Small intestine (tissue), 7 donors: ENCODE data around the gene SEZ6L. TPM values are rescaled to one million over a fixed set of nuclear protein-coding genes. Genes with fewer than 3 reads are reported as not detected.

Source experiments
- DNase-seq, 2 donors: peaks; one replicate each; pipeline versions ENCODE4 v3.0.0 to v3.0.0-alpha.2; 2013
- FAIRE-seq: peaks from 2 replicates; lab custom pipeline; 2012; peaks lifted over from hg19 to GRCh38; lab: Jason Lieb, UNC
- H3K27ac ChIP-seq, 3 donors: one replicate each; pipeline ENCODE4 v1.5.1; 2013; ENCODE audit warnings: low read length in 2 of 3, mild to moderate bottlenecking in 2 of 3, control low read depth in 1 of 3, inconsistent platforms in 1 of 3, low read depth in 1 of 3, moderate library complexity in 1 of 3
- H3K27me3 ChIP-seq, 3 donors: one replicate each; pipeline ENCODE4 v1.6.1; 2013; ENCODE audit warnings: low read length in 3 of 3, inconsistent platforms in 1 of 3; ENCODE audit not compliant: control insufficient read depth in 3 of 3, insufficient read depth in 3 of 3
- H3K36me3 ChIP-seq, 3 donors: one replicate each; pipeline ENCODE4 v1.6.1; 2013; ENCODE audit warnings: low read length in 3 of 3, inconsistent platforms in 1 of 3, low read depth in 1 of 3, mild to moderate bottlenecking in 1 of 3, moderate library complexity in 1 of 3; ENCODE audit not compliant: control insufficient read depth in 3 of 3, insufficient read depth in 2 of 3
- H3K4me1 ChIP-seq, 3 donors: one replicate each; pipeline ENCODE4 v1.6.1; 2013; ENCODE audit warnings: low read length in 2 of 3, inconsistent platforms in 1 of 3, low read depth in 1 of 3, mild to moderate bottlenecking in 1 of 3, moderate library complexity in 1 of 3; ENCODE audit not compliant: control insufficient read depth in 3 of 3, insufficient read depth in 2 of 3
- H3K4me3 ChIP-seq, 3 donors: one replicate each; pipeline ENCODE4 v1.5.1; 2013; ENCODE audit warnings: low read length in 3 of 3, control low read depth in 1 of 3, inconsistent platforms in 1 of 3, low read depth in 1 of 3, mild to moderate bottlenecking in 1 of 3, moderate library complexity in 1 of 3
- H3K9me3 ChIP-seq, 2 donors: one replicate each; pipeline ENCODE4 v1.6.1; 2013; ENCODE audit warnings: low read depth in 1 of 2, low read length in 1 of 2; ENCODE audit not compliant: control insufficient read depth in 2 of 2, insufficient read depth in 1 of 2
- WGBS, 3 donors: extraction: QIAGEN DNeasy Blood & Tissue Kit; methylation state at CpG; one replicate each; pipeline ENCODE4 v1.1.7; 2013; 5-methylcytosine and 5-hydroxymethylcytosine counted together
- polyA plus RNA-seq, 4 donors: library from polyadenylated mRNA; stranded (reverse) in 3 of 4; unstranded in 1 of 4; fragments of 200-250 nt in 3 of 4; fragments of 120-200 nt in 1 of 4; gene quantifications; one replicate each; pipeline versions ENCODE4 v1.2.1 to v1.2.3, GENCODE V29; 2013
- donor health status: healthy with polysubstance abuse.
- donor health status: control.
- donor health status: control.
- donor health status: Bipolar disorder and iron deficiency.
- donor health status: healthy.

SEZ6L gene
- polyA plus RNA-seq, 4 donors = 0.25 to 0.91 TPM; not detected in 2

DNA sequence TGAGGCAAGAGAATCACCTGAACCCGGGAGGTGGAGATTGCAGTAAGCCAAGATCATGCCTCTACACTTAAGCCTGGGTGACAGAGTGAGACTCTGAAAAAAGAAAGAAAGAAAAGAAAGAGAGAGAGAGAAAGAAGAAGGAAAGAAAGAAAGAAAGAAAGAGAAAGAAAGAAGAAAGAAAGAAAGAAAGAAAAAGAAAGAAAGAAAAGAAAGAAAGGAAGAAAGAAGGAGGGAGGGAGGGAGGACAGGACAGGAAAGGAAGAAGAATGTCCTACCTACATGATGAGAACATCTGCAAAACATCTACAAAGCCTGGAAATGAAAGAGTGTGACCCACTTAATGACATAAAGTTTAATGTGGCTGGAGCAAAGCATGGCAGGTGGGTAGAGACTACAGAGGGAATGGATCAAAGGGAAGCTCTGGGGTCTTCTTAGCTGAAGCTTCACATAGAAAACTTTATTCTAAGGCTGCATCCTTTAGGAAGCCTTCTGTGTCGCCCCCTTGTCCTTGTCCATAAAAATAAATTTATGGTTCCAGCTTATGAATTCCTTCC is 147.5 kb downstream of the SEZ6L start:
- H3K27ac ChIP-seq = no peak overlapping the region
- no peaks in the 10 kb centered on the region for H3K9me3 ChIP-seq
- FAIRE-seq (no peak), DNase-seq (no peak)
- no peak overlapping the region for H3K4me3 ChIP-seq
- 77 to 81% (median 81%) methylated on average over 2 of the region's 2 CpGs for WGBS, 3 donors
- H3K36me3 ChIP-seq = no peaks in the 10 kb centered on the region
- H3K4me1 ChIP-seq = no peaks in the 10 kb centered on the region
- peaks cover 0 to 2% (median 0%) of the 10 kb centered on the region in 3 donors for H3K27me3 ChIP-seq

GRCh38 chr22:26318975-26319374 is 149.7 kb downstream of the SEZ6L start:
- no peaks in the 10 kb centered on the region for H3K9me3 ChIP-seq
- H3K4me3 ChIP-seq = no peak overlapping the region
- H3K27ac ChIP-seq = no peak overlapping the region
- no peaks in the 10 kb centered on the region for H3K4me1 ChIP-seq
- FAIRE-seq (no peak), DNase-seq (no peak)
- peaks cover 0 to 2% (median 0%) of the 10 kb centered on the region in 3 donors for H3K27me3 ChIP-seq
- no peaks in the 10 kb centered on the region for H3K36me3 ChIP-seq
- 31 to 42% (median 36%) methylated on average over 6 of the region's 6 CpGs for WGBS, 3 donors

DNA sequence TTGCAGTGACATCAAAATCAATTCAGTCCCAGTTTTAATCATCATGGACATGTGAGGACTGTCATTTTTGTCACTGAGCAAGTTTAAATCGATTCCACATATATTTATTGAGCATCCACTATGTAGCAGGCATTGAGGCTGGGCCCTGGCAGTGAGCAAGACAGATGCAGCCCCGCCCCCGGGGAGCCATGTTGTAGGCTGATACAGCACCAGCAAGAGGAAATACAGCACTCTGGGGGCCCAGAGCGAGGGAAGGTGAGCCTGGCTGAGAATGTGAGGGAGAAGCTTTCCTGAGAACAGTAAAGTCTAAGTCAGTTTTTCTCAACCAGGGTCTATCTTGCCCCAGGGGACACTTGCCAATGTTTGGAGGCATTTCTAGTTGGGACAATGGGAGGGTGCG is 151.2 kb downstream of the SEZ6L start:
- no peak overlapping the region for H3K4me3 ChIP-seq
- FAIRE-seq = no peak
- no peak overlapping the region for H3K27ac ChIP-seq
- no peaks in the 10 kb centered on the region for H3K9me3 ChIP-seq
- peaks cover 0 to 2% (median 0%) of the 10 kb centered on the region in 3 donors for H3K27me3 ChIP-seq
- H3K4me1 ChIP-seq = no peaks in the 10 kb centered on the region
- DNase-seq = no peak
- no peaks in the 10 kb centered on the region for H3K36me3 ChIP-seq
- WGBS, 3 donors = 54 to 59% (median 54%) methylated on average over 5 of the region's 5 CpGs

- Histone ChIP-seq H3K9me3 (no peaks in the 10 kb centered on the region), H3K27ac (no peak overlapping the region), H3K27me3 (peaks cover 0 to 2% (median 0%) of the 10 kb centered on the region in 3 donors), H3K4me3 (no peak overlapping the region), H3K36me3 (no peaks in the 10 kb centered on the region), H3K4me1 (no peaks in the 10 kb centered on the region)
- DNase-seq (no peak), FAIRE-seq (no peak)
- WGBS, 3 donors = 46 to 48% (median 47%) methylated on average over 12 of the region's 12 CpGs
Measured at GRCh38 chr22:26321469-26321913, 152.2 kb downstream of the SEZ6L start.

GRCh38 chr22:26322179-26322905 is 153.1 kb downstream of the SEZ6L start:
- Histone ChIP-seq H3K9me3 (no peaks in the 10 kb centered on the region), H3K27me3 (peaks cover 0 to 2% (median 0%) of the 10 kb centered on the region in 3 donors), H3K4me1 (no peaks in the 10 kb centered on the region), H3K4me3 (no peak overlapping the region), H3K27ac (no peak overlapping the region), H3K36me3 (no peaks in the 10 kb centered on the region)
- WGBS, 3 donors = 69 to 74% (median 73%) methylated on average over 11 of the region's 11 CpGs
- FAIRE-seq = no peak
- DNase-seq = no peak

GRCh38 chr22:26323013-26323412 is 153.8 kb downstream of the SEZ6L start:
- FAIRE-seq (no peak), DNase-seq (no peak)
- no peaks in the 10 kb centered on the region for H3K4me1 ChIP-seq
- no peak overlapping the region for H3K27ac ChIP-seq
- peaks cover 0 to 7% (median 0%) of the 10 kb centered on the region in 3 donors for H3K27me3 ChIP-seq
- H3K4me3 ChIP-seq = no peak overlapping the region
- H3K9me3 ChIP-seq = no peaks in the 10 kb centered on the region
- H3K36me3 ChIP-seq = no peaks in the 10 kb centered on the region
- whole genome bisulfite sequencing, 3 donors = 70 to 83% (median 70%) methylated on average over 5 of the region's 5 CpGs

GRCh38 chr22:26324150-26324549 is 154.9 kb downstream of the SEZ6L start:
- Histone ChIP-seq H3K36me3 (no peaks in the 10 kb centered on the region), H3K27ac (no peak overlapping the region), H3K9me3 (no peaks in the 10 kb centered on the region), H3K4me3 (no peak overlapping the region), H3K4me1 (no peaks in the 10 kb centered on the region), H3K27me3 (peaks cover 0 to 7% (median 0%) of the 10 kb centered on the region in 3 donors)
- 40 to 64% (median 46%) methylated on average over 4 of the region's 4 CpGs for WGBS, 3 donors
- FAIRE-seq (no peak), DNase-seq (no peak)

- no peak overlapping the region for H3K4me3 ChIP-seq
- DNase-seq = no peak
Measured at GRCh38 chr22:26325641-26326040, 156.4 kb downstream of the SEZ6L start.

More at GRCh38 chr22:26325641-26326040, 156.4 kb downstream of the SEZ6L start:
- Histone ChIP-seq H3K4me1 (no peaks in the 10 kb centered on the region), H3K27me3 (peaks cover 0 to 5% (median 0%) of the 10 kb centered on the region in 3 donors), H3K36me3 (no peaks in the 10 kb centered on the region), H3K9me3 (no peaks in the 10 kb centered on the region), H3K27ac (no peak overlapping the region)
- no peak for FAIRE-seq
- WGBS, 3 donors = 53 to 73% (median 60%) methylated on average over 4 of the region's 4 CpGs
